ENCODE measurements around the gene LRRC3. TPM values are rescaled to one million over a fixed set of nuclear protein-coding genes. Genes with fewer than 3 reads are reported as not detected.

The LRRC3 gene
- total and polyA plus RNA-seq, 7 donors, result 0.08 to 1.1 (median 0.22) TPM

DNA sequence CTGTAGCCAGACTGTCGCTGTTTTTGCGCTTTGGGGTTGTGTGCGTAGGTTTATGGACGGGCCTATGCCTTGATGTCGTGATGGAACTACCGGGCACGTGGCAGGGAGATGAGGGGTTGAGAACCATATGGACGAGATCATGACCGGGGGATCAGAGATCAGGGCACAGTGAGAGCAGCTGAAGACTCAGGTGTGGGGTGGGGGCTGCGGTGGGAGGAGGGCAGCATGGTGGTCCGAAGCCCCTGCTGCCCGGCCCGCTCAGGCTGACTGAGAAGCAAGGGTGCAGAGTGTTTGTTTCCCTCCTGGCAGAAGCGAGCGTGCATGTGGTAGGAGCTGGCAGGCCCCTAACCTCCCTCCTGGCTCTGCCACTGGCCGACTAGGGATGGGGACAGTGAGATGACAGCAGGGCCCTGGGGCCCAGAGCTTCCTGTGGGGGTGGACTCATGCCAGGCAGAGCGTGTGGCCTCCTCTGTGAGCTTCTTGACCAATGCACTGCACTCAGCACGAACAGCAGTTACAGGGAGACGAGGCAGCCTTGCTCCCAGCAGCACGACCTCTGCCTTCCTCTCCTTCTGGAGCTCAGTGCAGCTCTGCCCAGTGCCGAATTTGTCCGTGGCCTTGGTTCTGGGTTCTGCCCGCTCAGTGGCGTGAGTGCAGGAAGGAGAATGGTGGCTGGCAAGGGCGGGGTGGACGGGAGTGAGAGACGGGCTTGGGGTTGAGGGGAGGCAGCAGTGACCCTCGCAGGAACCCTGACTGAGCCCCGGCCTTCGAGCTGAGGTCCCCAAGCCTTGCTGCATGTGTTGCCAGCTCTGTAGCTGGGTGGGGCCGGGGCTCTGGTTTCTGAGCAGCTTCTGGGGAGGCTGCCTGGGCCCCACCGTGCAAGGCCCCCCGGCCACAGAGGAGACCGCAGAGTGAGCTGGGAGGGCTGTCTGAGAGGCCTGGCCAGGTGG lies 22.2 kb upstream of the LRRC3 start:
- peak in 1 of 2 donors; percentile 34 for DNase-seq
- peak in 1 of 4 donors; percentile 27 for ATAC-seq
- H3K4me3 ChIP-seq, result no peak overlapping the region
- WGBS, 3 donors, result 76 to 79% (median 76%) methylated on average over 34 of the region's 34 CpGs
- H3K4me1 ChIP-seq, result no peaks in the 10 kb centered on the region
- no peaks in the 10 kb centered on the region for H3K36me3 ChIP-seq (ENCODE audit: insufficient read depth in 1 of 2, low read depth in 1 of 2)
- peaks cover 10% of the 10 kb centered on the region for H3K9me3 ChIP-seq
- intact Hi-C loops (cut with DNase I), result no loop called here
- peaks cover 0 to 19% (median 5%) of the 10 kb centered on the region in 3 donors for H3K27me3 ChIP-seq (ENCODE audit: insufficient read depth in 3 of 3, low read length in 2 of 3)
- TF ChIP-seq, protein P1, sequence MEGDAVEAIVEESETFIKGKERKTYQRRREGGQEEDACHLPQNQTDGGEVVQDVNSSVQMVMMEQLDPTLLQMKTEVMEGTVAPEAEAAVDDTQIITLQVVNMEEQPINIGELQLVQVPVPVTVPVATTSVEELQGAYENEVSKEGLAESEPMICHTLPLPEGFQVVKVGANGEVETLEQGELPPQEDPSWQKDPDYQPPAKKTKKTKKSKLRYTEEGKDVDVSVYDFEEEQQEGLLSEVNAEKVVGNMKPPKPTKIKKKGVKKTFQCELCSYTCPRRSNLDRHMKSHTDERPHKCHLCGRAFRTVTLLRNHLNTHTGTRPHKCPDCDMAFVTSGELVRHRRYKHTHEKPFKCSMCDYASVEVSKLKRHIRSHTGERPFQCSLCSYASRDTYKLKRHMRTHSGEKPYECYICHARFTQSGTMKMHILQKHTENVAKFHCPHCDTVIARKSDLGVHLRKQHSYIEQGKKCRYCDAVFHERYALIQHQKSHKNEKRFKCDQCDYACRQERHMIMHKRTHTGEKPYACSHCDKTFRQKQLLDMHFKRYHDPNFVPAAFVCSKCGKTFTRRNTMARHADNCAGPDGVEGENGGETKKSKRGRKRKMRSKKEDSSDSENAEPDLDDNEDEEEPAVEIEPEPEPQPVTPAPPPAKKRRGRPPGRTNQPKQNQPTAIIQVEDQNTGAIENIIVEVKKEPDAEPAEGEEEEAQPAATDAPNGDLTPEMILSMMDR (IDR thresholded peaks at IDR 0.05), result no peak
- no peak overlapping the region for H3K27ac ChIP-seq

DNA sequence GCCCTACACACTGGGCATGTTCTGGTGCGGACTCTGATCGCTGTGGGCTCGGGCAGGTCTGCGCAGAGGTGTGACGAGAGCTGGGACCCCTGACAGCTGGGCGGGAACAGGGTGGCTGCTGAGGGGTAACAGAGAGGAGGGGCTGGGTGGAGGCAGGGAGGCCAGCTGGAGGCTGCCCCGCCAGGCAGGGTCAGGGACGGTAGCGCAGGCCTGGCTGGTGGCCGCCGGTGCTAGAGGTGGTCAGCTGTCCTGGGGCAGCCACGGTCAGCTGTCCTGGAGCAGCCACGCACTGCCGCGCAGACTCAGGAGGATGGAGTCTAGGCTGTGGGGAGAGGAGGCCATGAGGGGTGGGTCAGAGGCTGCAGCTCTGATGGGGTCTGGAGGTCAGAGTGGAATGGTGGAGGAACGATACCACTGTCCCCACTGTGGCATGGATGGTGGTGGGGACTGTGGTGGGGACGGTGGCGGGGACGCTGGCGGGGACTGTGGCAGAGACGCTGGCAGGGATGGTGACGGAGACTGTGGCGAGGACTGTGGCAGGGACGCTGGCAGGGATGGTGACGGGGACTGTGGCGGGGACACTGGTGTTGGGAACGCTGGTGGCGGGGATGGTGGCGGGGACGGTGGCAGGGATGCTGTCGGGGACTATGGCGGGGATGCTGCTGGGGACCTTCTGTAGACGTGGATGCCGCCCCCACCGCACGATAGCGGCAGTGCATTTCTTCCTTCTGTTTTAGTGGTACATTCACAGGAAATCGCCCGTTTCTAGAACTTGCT lies 21.3 kb upstream of the LRRC3 start:
- Histone ChIP-seq H3K4me1 (no peaks in the 10 kb centered on the region), H3K4me3 (no peak overlapping the region), H3K36me3 (ENCODE audit: insufficient read depth in 1 of 2, low read depth in 1 of 2) (no peaks in the 10 kb centered on the region), H3K27me3 (ENCODE audit: insufficient read depth in 3 of 3, low read length in 2 of 3) (peaks cover 0 to 28% (median 9%) of the 10 kb centered on the region in 3 donors), H3K27ac (no peak overlapping the region), H3K9me3 (peaks cover 10% of the 10 kb centered on the region)
- 90 to 94% (median 93%) methylated on average over 28 to 39 of the region's 39 CpGs for WGBS, 3 donors
- ATAC-seq (no peak), DNase-seq (peak in 1 of 2 donors; percentile 41)
- TF ChIP-seq, protein P1 (IDR thresholded peaks at IDR 0.05), result no peak
- intact Hi-C loops (cut with DNase I), result no loop called here

DNA sequence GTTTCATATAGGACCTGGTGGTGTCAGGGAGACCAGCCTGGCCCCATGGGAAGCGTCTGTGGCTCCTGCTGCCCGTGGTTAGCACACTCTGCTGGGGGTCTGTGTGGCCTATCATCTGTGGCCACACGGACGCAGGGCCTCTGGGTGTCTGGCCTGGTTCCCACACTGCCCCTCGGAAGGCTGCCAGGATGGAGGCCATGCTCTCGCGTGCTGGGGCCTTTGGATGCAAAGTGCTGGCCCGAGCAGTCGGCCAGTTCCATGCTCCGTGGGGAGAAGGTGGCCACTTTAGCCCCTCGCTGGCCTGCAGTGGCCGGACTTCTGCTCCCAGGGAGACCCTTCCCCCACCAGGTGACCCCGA lies 20.8 kb upstream of the LRRC3 start:
- DNase-seq, result peak in 1 of 2 donors; percentile 19
- no peak overlapping the region for H3K4me3 ChIP-seq
- H3K9me3 ChIP-seq, result peaks cover 7% of the 10 kb centered on the region
- intact Hi-C loops (cut with DNase I), result no loop called here
- 72 to 74% (median 73%) methylated on average over 11 to 13 of the region's 13 CpGs for WGBS, 3 donors
- H3K36me3 ChIP-seq (ENCODE audit: insufficient read depth in 1 of 2, low read depth in 1 of 2), result no peaks in the 10 kb centered on the region
- no peaks in the 10 kb centered on the region for H3K4me1 ChIP-seq
- H3K27me3 ChIP-seq (ENCODE audit: insufficient read depth in 3 of 3, low read length in 2 of 3), result peaks cover 0 to 33% (median 9%) of the 10 kb centered on the region in 3 donors
- no peak overlapping the region for H3K27ac ChIP-seq
- no peak for ATAC-seq
- TF ChIP-seq, protein P1 (IDR thresholded peaks at IDR 0.05), result no peak

DNA sequence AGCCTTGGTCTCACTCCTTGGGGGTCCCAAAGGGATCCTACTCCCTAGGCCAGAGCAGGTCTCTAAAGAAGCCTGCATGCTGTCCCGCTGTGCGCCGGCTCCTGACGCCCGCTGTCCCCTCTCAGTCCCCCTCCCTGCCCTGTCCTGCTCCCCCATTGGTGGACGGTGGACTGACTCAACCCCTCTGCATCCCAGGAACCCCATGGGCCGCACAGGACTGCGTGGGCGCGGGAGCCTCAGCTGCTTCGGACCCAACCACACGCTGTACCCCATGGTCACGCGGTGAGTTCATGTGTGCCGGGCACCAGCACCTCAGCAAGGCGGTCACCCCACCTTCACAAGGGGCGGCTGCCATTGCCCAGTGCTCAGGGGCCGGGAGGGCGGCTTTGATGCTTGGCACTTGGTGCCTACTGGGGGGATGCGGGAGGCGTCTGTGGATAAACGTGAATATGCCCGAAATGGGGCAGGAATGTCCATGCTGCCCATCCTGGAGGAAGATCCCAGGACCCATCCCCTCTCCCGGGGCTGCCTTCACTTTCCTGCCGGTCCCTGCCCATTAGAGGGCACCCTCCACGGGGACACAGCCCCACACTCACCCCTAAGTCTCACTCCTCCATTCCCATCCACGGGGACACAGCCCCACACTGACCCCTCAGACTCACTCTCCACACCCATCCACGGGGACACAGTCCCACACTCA lies 20.2 kb upstream of the LRRC3 start:
- no peak overlapping the region for H3K4me3 ChIP-seq
- intact Hi-C loops (cut with DNase I), result no loop called here
- no peaks in the 10 kb centered on the region for H3K36me3 ChIP-seq (ENCODE audit: insufficient read depth in 1 of 2, low read depth in 1 of 2)
- no peaks in the 10 kb centered on the region for H3K4me1 ChIP-seq
- H3K27ac ChIP-seq, result no peak overlapping the region
- TF ChIP-seq, protein P1 (IDR thresholded peaks at IDR 0.05), result no peak
- H3K9me3 ChIP-seq, result peaks cover 1% of the 10 kb centered on the region
- DNase-seq (peak in 1 of 2 donors; percentile 38), ATAC-seq (no peak)
- WGBS, 3 donors, result 81 to 87% (median 84%) methylated on average over 28 of the region's 28 CpGs
- peaks cover 0 to 36% (median 9%) of the 10 kb centered on the region in 3 donors for H3K27me3 ChIP-seq (ENCODE audit: insufficient read depth in 3 of 3, low read length in 2 of 3)

All from psoas muscle (tissue), 8 donors.